ENCODE results near the gene LYPD6B.

DNA sequence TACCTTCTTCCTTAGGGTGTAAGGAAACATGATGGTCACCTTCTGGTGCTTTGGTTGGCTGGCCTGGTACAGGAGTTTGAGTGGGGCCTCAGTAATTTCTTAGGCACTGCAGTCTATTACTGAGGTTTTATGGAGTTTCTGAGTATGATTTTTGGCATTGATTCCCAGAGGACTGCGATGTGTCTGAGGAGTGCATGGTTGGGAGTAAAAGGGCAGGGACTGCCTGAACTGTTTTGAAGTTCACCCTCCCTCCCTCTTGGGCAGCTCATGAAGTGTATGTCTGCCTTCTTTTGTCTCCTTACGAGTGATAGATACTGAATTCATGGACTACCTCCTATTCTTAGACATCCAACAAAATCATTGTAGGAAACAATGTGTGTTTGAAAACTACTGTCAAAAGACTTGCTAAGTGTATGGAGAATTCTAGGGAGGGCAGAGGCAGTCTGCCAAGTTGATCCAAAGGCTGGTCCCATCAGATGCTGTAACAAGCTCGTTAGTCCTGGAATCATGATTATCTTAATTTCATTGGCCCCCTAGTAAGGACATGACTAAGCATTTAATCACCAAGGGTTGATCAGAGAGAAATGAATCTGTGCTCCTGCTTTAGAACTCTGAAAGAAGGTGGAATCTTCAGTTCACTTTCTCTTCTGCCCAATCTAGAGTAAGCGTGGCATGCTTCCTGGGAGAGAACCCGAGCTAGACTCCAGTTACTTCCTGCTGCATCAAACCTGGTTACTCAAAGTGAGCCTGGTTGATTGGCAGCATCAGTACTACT is 26.5 kb downstream of the LYPD6B start:
- TF ChIP-seq CTCF (conservative IDR thresholded peaks at IDR 0.05), result no peak
- no peak for TF ChIP-seq ZFX (IDR thresholded peaks at IDR 0.05)

Data from C4-2B (cell line).